WTC11 (cell line): ENCODE data around the gene KHK. TPM values are rescaled to one million over a fixed set of nuclear protein-coding genes. Genes with fewer than 3 reads are reported as not detected.

Source experiments
- ATAC-seq: fragments of 200-7000 bp; cut with Tn5 transposase; 2 replicates; pipeline ENCODE4 v1.10.0; 2021; ENCODE audit warnings: mild to moderate bottlenecking, moderate library complexity
- CTCF ChIA-PET: fragments of 300-600 bp; sonication (Branson Sonifier 250); formaldehyde crosslinking; loops from one replicate; lab custom pipeline; 2021; ENCODE audit warnings: antibody characterized with exemption; lab: Charles Lee
- POLR2A ChIA-PET: fragments of 350-600 bp; sonication (Branson Sonifier 250); formaldehyde crosslinking; loops from one replicate; lab custom pipeline; 2021; ENCODE audit warnings: antibody characterized with exemption; lab: Charles Lee
- DNase-seq: peaks from one replicate; pipeline ENCODE4 v3.0.0; 2021; ENCODE audit warnings: low spot score
- H3K27ac Mint-ChIP-seq: 2 replicates; pipeline ENCODE4 v1.8.0; 2021; ENCODE audit warnings: mixed read lengths
- H3K27me3 Mint-ChIP-seq: 2 replicates; pipeline ENCODE4 v1.8.0; 2021; ENCODE audit warnings: low read depth, mild to moderate bottlenecking, moderate library complexity, mixed read lengths
- H3K36me3 Mint-ChIP-seq: 2 replicates; pipeline ENCODE4 v1.8.0; 2021; ENCODE audit warnings: mixed read lengths
- H3K4me1 Mint-ChIP-seq: 2 replicates; pipeline ENCODE4 v1.8.0; 2022; ENCODE audit warnings: mixed read lengths
- H3K4me3 Mint-ChIP-seq: 2 replicates; pipeline ENCODE4 v1.8.0; 2021; ENCODE audit warnings: mild to moderate bottlenecking, moderate library complexity, mixed read lengths
- H3K9me3 Mint-ChIP-seq: 2 replicates; pipeline ENCODE4 v1.8.0; 2021; ENCODE audit warnings: mixed read lengths
- CREB1 ChIP-seq: sonication (generic); formaldehyde crosslinking; IDR thresholded peaks from 2 replicates; pipeline ENCODE4 v1.8.0; 2023; ENCODE audit warnings: mild to moderate bottlenecking, missing genetic modification reagents
- CREM ChIP-seq: sonication (generic); formaldehyde crosslinking; IDR thresholded peaks from 2 replicates; pipeline ENCODE4 v1.8.1; 2022; ENCODE audit warnings: mild to moderate bottlenecking, missing genetic modification reagents, moderate library complexity
- E2F4 ChIP-seq: sonication (generic); formaldehyde crosslinking; IDR thresholded peaks from 2 replicates; pipeline ENCODE4 v1.8.1; 2022; ENCODE audit warnings: low read depth, mild to moderate bottlenecking, moderate library complexity, missing genetic modification reagents, borderline replicate concordance
- ERG ChIP-seq: fragments of 250-450 bp; sonication (Bioruptor Pico); IDR thresholded peaks from 2 replicates; pipeline ENCODE4 v1.8.0; 2021; ENCODE audit warnings: mild to moderate bottlenecking
- ETV6 ChIP-seq: sonication (generic); formaldehyde crosslinking; IDR thresholded peaks from 2 replicates; pipeline ENCODE4 v1.8.1; 2022; ENCODE audit warnings: mild to moderate bottlenecking, missing genetic modification reagents
- FOXP4 ChIP-seq: sonication (generic); formaldehyde crosslinking; IDR thresholded peaks from 2 replicates; pipeline ENCODE4 v1.8.0; 2022; ENCODE audit warnings: mild to moderate bottlenecking, missing genetic modification reagents
- HMGA2 ChIP-seq: fragments of 250-450 bp; sonication (Bioruptor Pico); IDR thresholded peaks from 2 replicates; pipeline ENCODE4 v1.4.0; 2021; ENCODE audit warnings: mild to moderate bottlenecking, moderate library complexity
- IRF1 ChIP-seq: sonication (generic); formaldehyde crosslinking; IDR thresholded peaks from 2 replicates; pipeline ENCODE4 v1.8.0; 2023; ENCODE audit warnings: missing genetic modification reagents
- NFE2L1 ChIP-seq: sonication (generic); formaldehyde crosslinking; IDR thresholded peaks from 2 replicates; pipeline ENCODE4 v1.8.1; 2023; ENCODE audit warnings: missing genetic modification reagents
- SMAD4 ChIP-seq: sonication (generic); formaldehyde crosslinking; IDR thresholded peaks from 2 replicates; pipeline ENCODE4 v1.8.0; 2022; ENCODE audit warnings: mild to moderate bottlenecking, missing genetic modification reagents
- STAT6 ChIP-seq: sonication (generic); formaldehyde crosslinking; conservative IDR thresholded peaks from 2 replicates; pipeline ENCODE4 v1.8.1; 2023; ENCODE audit warnings: mild to moderate bottlenecking, low read depth, missing genetic modification reagents, moderate library complexity
- TEAD4 ChIP-seq: sonication (generic); formaldehyde crosslinking; IDR thresholded peaks from 2 replicates; pipeline ENCODE4 v1.8.0; 2022; ENCODE audit warnings: mild to moderate bottlenecking, missing genetic modification reagents
- ZMAT4 ChIP-seq: fragments of 250-450 bp; sonication (Bioruptor Pico); IDR thresholded peaks from 2 replicates; pipeline ENCODE4 v1.9.0; 2021; ENCODE audit warnings: mild to moderate bottlenecking
- ZNF121 ChIP-seq: sonication (generic); formaldehyde crosslinking; IDR thresholded peaks from 2 replicates; pipeline ENCODE4 v1.8.0; 2023; ENCODE audit warnings: missing genetic modification reagents
- ZNF138 ChIP-seq: sonication (generic); formaldehyde crosslinking; conservative IDR thresholded peaks from 2 replicates; pipeline ENCODE4 v1.8.1; 2022; ENCODE audit warnings: mild to moderate bottlenecking, moderate library complexity, missing genetic modification reagents
- ZNF263 ChIP-seq: sonication (generic); formaldehyde crosslinking; IDR thresholded peaks from 2 replicates; pipeline ENCODE4 v1.8.1; 2022; ENCODE audit warnings: low read depth, mild to moderate bottlenecking, moderate library complexity, missing genetic modification reagents
- ZNF396 ChIP-seq: fragments of 250-450 bp; sonication (Bioruptor Pico); IDR thresholded peaks from 2 replicates; pipeline ENCODE4 v1.8.0; 2021; ENCODE audit warnings: mild to moderate bottlenecking, moderate library complexity, borderline replicate concordance
- ZNF416 ChIP-seq: fragments of 250-450 bp; sonication (Bioruptor Pico); IDR thresholded peaks from 2 replicates; pipeline ENCODE4 v1.9.0; 2021; ENCODE audit warnings: mild to moderate bottlenecking, inconsistent platforms
- ZSCAN18 ChIP-seq: fragments of 250-450 bp; sonication (Bioruptor Pico); IDR thresholded peaks from 2 replicates; pipeline ENCODE4 v2.1.2; 2022; ENCODE audit warnings: mild to moderate bottlenecking, moderate library complexity
- total RNA-seq: library from RNA; stranded (reverse); gene quantifications from 3 replicates; pipeline ENCODE4 v1.2.3, GENCODE V29; 2021

KHK gene
- total RNA-seq, 1 experiment from 2014 or later = 17.4 TPM

- no peak for TF ChIP-seq TEAD4
- Mint-ChIP-seq H3K4me1 (no peaks in the 10 kb centered on the region), H3K9me3 (no peaks in the 10 kb centered on the region), H3K27ac (no peak overlapping the region), H3K4me3 (no peak overlapping the region), H3K36me3 (peaks cover 32% of the 10 kb centered on the region), H3K27me3 (no peaks in the 10 kb centered on the region)
- ChIA-PET POLR2A (no interaction called here), CTCF (interaction anchor here (1.3 to 2.6 kb wide), 2 partner anchors 17 to 80 kb away, joined by 3 to 14 read pairs; no protein-coding TSS in a partner anchor)
- DNase-seq (no peak), ATAC-seq (no peak)
Observed at GRCh38 chr2:27041752-27042151, 44.8 kb upstream of the KHK start.

GRCh38 chr2:27042159-27042661 is 44.4 kb upstream of the KHK start:
- Mint-ChIP-seq H3K4me1 (no peaks in the 10 kb centered on the region), H3K9me3 (no peaks in the 10 kb centered on the region), H3K27ac (peak overlapping the region; percentile 58; the same call in 1 of the 2 replicates), H3K4me3 (no peak overlapping the region), H3K27me3 (no peaks in the 10 kb centered on the region), H3K36me3 (peaks cover 27% of the 10 kb centered on the region)
- ATAC-seq (no peak), DNase-seq (no peak)
- ChIA-PET CTCF (interaction anchor here (1.3 kb wide), 1 partner anchor 18 kb away, joined by 3 read pairs; no protein-coding TSS in a partner anchor), POLR2A (no interaction called here)
- no peak for TF ChIP-seq ZNF121 (CRISPR knock-in tag)
- no peak for TF ChIP-seq SMAD4
- no peak for TF ChIP-seq STAT6
- no peak for TF ChIP-seq E2F4 (CRISPR knock-in tag)
- TF ChIP-seq ZNF138 (CRISPR knock-in tag) = no peak
- no peak for TF ChIP-seq ZMAT4
- TF ChIP-seq HMGA2 (CRISPR knock-in tag) = no peak
- TF ChIP-seq ETV6 = no peak
- TF ChIP-seq TEAD4 = no peak
- no peak for TF ChIP-seq ERG (CRISPR knock-in tag)
- no peak for TF ChIP-seq CREB1 (CRISPR knock-in tag)
- TF ChIP-seq ZNF396 (CRISPR knock-in tag) = no peak
- no peak for TF ChIP-seq IRF1 (CRISPR knock-in tag)

GRCh38 chr2:27042985-27043634 is 43.5 kb upstream of the KHK start:
- ATAC-seq (no peak), DNase-seq (no peak)
- H3K36me3 Mint-ChIP-seq = peaks cover 20% of the 10 kb centered on the region
- no peaks in the 10 kb centered on the region for H3K4me1 Mint-ChIP-seq
- ChIA-PET CTCF (interaction anchor here (1.3 kb wide), 1 partner anchor 19 kb away, joined by 3 read pairs; no protein-coding TSS in a partner anchor), POLR2A (interaction anchor here (1.0 kb wide), 1 partner anchor 11 kb away, joined by 3 read pairs; no protein-coding TSS in a partner anchor)
- no peak overlapping the region for H3K4me3 Mint-ChIP-seq
- no peak overlapping the region for H3K27ac Mint-ChIP-seq
- peaks cover under 1% of the 10 kb centered on the region; the same call in 1 of the 2 replicates for H3K9me3 Mint-ChIP-seq
- H3K27me3 Mint-ChIP-seq = no peaks in the 10 kb centered on the region
- no peak for TF ChIP-seq ZNF416 (CRISPR knock-in tag)
- no peak for TF ChIP-seq FOXP4 (CRISPR knock-in tag)
- no peak for TF ChIP-seq NFE2L1
- TF ChIP-seq ZNF263 = no peak
- no peak for TF ChIP-seq CREM (CRISPR knock-in tag)
- no peak for TF ChIP-seq IRF1 (CRISPR knock-in tag)
- no peak for TF ChIP-seq ZSCAN18
